NCI-H1694 treated with DMSO at 0.1 percent for 48 hours (cell line): ENCODE data around the gene DR1.
A peak's percentile ranks its signal among the peaks of the same experiment; 100 is the strongest.

ENCODE experiments used
- DNase-seq: peaks from one replicate; lab custom pipeline; 2025; lab: John Stamatoyannopoulos, UW

The DR1 gene

GRCh38 chr1:93345633-93346420, at the start of gene DR1:
TSS of gene DR1 (plus strand) at chr1:93345907. CDS start at chr1:93346646, 739 bp downstream.
- DNase-seq, result peak; percentile 84

DNA sequence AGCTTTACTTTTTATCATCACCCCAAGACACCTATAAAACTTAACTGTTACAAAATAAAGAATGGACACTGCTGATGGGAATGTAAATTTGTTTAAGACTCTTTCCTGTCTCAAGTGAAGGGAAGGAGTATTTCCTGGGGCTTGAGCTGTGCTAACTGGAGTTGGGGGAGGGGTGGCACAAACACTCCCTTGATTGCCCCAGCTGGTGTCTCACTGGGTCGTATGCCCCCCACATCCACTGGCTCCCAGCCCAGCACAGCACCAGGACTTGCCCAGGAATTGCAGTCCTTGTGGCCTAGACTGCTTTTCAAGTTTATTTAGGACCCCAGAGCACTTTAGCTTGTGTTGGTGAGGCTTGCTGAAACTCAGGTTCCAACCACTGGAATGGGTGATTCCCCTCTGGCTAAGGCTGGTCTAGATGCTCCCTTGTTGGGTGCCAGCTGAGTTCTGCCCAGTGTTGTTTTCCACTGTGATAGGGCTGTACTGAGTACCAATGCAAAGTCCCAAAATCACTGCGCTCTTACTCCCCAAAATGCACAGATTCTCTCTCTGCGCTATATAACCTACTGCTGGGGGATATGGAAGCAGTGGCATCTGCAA, 49.1 kb upstream of the DR1 start:
- DNase-seq, result no peak

DNA sequence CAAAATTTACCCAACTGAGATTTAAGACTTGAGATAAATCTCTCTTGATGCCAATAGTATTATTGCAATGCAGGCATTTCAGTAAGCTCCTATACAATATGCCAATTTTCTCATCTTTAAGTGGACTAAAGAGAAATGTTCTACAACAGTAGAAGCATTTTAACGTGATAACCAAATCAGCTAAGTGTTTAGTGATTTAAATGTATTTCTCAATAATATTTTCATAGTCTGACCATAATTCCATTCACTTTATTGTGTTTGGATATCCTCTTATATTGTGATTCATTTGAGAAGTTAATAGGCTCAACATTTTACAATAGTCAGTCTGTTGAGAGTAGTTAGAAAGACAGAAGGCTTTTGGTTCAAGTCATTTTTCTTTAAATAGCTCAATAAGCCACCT, 44.6 kb upstream of the DR1 start:
- DNase-seq, result no peak

GRCh38 chr1:93302078-93302477, 43.6 kb upstream of the DR1 start:
- no peak for DNase-seq

- DNase-seq, result peak; percentile 90
Observed at GRCh38 chr1:93304716-93305138, 41.0 kb upstream of the DR1 start.

DNA sequence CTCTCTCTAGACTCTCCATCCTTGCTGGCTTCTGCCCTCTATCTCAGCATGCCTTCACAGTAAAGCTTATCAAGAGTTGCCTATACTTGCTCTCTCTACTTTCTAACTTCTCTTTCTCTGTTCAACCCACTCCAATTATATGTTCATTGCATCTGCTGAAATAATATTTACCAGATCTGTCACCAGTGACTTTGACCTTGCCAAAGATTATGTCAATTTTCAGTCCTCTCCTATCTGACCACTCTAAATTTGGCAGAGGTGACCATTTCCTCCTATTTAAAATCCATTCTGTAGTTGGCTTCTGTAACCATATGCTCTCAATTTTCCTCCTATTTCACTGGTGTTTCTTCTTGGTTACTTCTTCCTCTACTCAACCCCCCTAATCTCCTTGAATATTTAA, 38.8 kb upstream of the DR1 start:
- no peak for DNase-seq

- DNase-seq, result no peak
Observed at GRCh38 chr1:93313026-93313425, 32.7 kb upstream of the DR1 start.

- no peak for DNase-seq
Observed at GRCh38 chr1:93317207-93317606, 28.5 kb upstream of the DR1 start.

- DNase-seq, result no peak
Observed at GRCh38 chr1:93317943-93318342, 27.8 kb upstream of the DR1 start.

- DNase-seq, result no peak
Observed at GRCh38 chr1:93321720-93322119, 24.0 kb upstream of the DR1 start.

DNA sequence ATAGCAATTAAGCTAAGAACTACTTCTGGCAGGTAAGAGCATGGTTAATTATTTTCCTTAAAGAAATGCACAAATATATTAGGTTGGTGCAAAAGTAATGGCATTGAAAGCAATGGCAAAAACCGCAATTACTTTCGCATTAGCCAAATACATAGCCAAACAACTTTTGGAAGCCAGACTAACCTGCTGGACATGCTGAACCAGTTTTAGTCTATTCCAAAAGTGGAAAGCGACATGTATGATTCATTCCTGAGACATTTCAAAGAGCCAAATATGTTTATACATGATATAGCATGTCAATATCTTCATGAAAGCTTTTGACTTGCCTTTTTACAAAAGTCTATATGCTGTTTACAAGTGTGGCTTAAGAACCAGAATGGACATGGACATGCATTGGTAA, 23.4 kb upstream of the DR1 start:
- no peak for DNase-seq

- no peak for DNase-seq
Observed at GRCh38 chr1:93323185-93323820, 22.4 kb upstream of the DR1 start.

DNA sequence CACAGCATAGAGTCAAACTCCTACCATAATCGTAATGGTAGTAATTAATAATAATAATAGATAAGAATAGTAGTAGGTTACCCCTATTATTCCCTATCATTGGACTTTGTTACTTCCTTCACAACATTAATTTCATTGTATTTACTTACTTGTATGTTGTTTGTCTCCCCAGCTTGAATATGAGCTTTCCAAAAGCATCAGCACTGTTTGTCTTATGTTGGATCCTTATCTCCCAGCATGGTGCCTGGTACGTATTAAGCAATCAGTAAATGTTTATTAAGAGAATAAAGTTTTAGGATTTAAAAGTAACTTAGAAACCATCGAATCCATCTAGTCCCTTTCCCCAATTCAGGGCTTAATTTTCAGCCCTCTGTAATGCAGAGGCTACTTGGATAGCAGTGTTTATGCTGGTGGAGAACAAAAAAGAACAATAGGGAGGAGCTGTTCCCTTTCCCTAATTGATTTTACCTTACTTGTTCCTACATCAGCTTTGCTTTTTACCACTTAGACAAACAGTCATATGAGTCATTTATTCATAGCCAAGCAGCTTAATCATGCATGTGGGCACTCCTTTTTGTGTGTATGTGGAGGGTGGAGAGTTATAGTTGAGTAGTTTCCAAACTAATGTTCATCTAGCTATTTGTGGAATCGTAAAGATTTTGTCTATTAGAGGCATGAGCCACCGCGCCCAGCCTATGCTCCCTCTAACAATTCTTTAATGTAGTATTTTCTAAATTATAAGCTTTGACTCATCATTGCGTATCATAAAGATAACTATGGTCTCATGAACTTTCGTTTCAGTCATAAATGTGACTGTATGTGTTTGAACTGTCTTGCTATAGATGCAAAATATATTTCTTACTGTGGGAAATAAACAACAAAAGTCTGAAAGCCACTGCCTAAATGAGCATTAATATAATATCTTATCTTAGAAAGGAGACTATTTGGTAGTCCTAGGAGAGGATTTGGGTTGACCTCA, 20.9 kb upstream of the DR1 start:
- DNase-seq, result no peak

GRCh38 chr1:93328809-93329760, 16.6 kb upstream of the DR1 start:
- DNase-seq, result peak; percentile 96

DNA sequence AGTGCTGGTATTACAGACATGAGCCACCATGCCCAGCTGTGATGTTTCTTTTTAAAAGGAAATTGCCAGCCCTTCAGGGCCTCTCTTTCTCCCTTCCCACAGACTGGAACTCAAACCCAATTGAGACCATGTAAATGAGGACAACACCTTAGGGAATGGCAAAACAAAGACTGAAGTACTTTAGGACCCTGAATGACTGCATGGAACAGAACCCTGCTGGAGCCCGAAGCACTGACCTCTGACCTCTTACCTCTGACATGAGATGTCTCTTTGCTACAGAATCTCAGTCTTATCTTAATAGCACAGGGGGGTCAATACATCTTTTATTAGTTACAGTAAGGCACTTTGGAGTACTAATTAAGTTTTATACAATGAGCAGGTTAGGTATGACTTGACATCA, 15.5 kb upstream of the DR1 start:
- no peak for DNase-seq

DNA sequence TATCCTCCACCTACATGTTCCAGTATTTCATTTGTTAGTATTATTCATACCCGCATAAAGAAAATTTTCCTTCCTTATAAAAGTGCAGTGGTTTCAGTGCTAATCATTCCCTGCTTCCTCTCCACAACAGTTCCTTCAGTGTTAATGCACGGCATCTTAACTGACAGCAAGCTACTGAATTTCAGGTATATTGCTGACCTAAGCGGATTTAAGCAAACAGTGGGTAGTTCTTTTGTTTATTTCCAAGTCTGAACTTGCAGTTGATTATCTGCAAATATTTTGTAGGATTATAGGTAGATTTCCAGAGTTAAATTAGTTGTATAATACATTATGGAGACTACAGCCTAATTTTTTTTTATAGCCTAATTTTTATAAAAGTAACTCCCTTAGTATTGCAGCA, 15.1 kb upstream of the DR1 start:
- no peak for DNase-seq

- DNase-seq, result no peak
Observed at GRCh38 chr1:93331412-93331811, 14.3 kb upstream of the DR1 start.

DNA sequence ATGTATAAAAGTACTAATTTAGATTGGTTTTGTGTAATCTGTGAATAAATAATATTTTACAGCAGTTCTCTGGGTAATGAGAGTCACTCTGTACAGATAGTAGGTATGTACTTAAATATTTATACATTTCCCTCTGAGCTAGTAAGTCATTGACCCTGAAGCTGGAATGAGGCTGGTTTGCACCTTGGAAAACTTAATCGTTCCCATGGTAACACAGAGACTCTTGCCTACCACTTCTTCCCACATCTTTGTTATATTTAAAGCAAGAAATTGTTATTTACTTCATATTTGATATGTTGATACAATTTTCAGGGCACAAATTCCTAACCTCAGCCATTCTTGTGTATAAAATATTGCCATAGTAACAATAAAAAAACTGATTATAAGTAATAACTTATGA, 13.3 kb upstream of the DR1 start:
- no peak for DNase-seq

DNA sequence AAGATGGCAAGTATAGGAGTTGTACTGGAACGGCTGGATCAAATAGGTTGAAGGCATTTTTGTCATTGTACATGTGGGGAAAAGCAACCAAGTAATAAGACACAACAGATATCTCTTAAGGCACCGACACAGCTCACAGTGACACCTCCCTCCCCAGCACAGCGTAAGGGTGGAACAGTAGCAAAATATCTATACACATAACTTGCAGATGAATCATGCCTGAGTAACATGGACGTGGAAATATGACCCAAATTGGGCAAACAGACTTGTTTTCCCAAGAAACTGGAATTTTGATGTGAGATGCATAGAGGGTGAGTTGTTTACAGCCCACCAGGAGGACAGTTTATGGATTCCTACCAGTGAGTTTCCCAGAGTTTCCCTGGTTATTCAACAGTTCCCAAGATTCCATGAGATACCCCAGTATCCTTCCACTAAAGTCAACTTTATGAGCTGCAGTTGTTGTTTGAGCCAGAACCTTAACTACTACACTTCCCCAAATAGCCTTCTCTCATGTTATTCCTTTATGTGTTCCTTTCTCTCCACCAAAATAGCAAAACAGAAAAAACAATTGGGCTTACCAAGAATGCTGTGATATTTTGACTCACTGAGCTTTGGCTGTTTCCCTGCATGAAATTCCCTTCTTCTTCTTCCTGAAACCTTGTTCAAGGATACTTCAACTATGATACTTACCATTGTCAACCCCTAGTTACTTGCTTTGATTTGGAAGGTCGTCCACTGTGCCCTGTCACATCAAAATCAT, 7.1 kb upstream of the DR1 start:
- DNase-seq, result no peak

DNA sequence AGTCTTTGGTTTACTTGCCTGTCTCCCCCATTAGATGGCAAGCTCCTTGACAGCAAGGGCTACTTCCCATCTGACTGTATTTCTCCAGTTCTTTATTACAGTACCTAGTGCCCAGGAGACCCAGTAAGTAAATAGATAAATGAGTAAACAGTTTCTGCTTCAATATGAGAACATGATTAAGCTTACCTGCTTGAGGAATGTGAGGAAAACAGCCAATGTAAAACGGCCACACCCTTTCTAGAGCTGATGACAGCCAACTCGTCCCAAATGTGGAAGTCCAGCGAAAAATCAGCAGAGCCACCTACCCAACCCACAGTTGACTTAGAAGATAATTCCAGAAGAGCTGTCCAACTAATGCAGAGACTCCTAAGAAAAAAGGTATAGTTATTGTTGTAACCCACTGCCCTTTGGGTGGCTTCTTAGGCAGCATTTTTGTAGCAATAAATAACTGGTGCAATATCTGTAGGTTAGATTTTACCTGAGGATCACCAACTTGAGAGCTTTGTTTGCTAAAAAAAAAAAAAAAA, 6.5 kb upstream of the DR1 start:
- no peak for DNase-seq
